Measurements from ENCODE around the gene TMEM132E. TPM values are rescaled to one million over a fixed set of nuclear protein-coding genes. Genes with fewer than 3 reads are reported as not detected.

The TMEM132E gene
- total RNA-seq, 1 experiment from 2014 or later = 0.42 TPM

DNA sequence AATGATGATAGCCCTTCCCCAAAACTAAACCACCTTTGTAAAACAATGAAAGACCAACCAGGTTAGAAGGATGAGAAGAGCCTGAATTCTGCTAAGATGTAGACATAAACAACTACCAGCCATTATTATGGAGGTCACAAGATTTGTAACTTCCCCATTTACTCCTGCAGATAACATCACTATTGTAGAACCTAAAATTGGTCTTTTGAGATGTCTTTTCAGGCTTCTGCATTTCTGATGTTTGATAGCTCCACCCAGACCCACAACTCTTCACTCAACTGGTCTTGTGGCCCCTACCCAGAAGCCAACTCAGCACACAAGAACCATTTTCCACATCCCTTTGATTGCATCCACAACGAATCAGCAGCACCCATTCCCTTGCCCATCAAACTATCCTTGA is 100.8 kb downstream of the TMEM132E start:
- H3K4me2 ChIP-seq (ENCODE audit: insufficient read depth, insufficient read length, low read length) = no peak overlapping the region
- H3K4ac ChIP-seq (ENCODE audit: low read depth, low read length) = no peak overlapping the region
- H4K91ac ChIP-seq (ENCODE audit: insufficient read length, low read depth, low read length) = no peak overlapping the region
- H4K5ac ChIP-seq (ENCODE audit: insufficient read length, low read depth, low read length) = no peak overlapping the region
- H4K8ac ChIP-seq (replicated peaks; ENCODE audit: insufficient read length, low read depth, low read length) = no peak overlapping the region
- no peak overlapping the region for H2BK120ac ChIP-seq (ENCODE audit: low read depth, low read length, poor library complexity, severe bottlenecking)
- no peaks in the 10 kb centered on the region for H3K27me3 ChIP-seq (ENCODE audit: insufficient read depth, low read length)
- Mint-ChIP-seq H3K4me1 (0 out of 4 replicates have a peak, but pooled peaks cover 2 to 3% of the 10 kb centered on the region in 2 experiments), H3K27me3 (ENCODE audit: low read depth) (peaks cover 31% of the 10 kb centered on the region), H3K36me3 (ENCODE audit: insufficient read depth in 1 of 3, low read depth in 3 of 3) (no peaks in the 10 kb centered on the region), H3K27ac (no peak overlapping the region), H3K9me3 (no peaks in the 10 kb centered on the region), H3K4me3 (no peak overlapping the region)
- H3K9ac ChIP-seq (ENCODE audit: extremely low read depth, insufficient read length, low read length) = no peak overlapping the region
- no peak for DNase-seq
- H3K9me3 ChIP-seq (ENCODE audit: control insufficient read depth, low read depth, low read length) = no peaks in the 10 kb centered on the region
- H3K79me1 ChIP-seq (ENCODE audit: insufficient read depth, low read depth, low read length, poor library complexity, severe bottlenecking) = no peaks in the 10 kb centered on the region
- no peak overlapping the region for H3K23ac ChIP-seq (ENCODE audit: insufficient read length, low read depth, low read length)
- H3K56ac ChIP-seq (ENCODE audit: insufficient read length, low read depth, low read length) = no peak overlapping the region
- H3K23me2 ChIP-seq (ENCODE audit: insufficient read length, low read depth, low read length, poor library complexity, severe bottlenecking) = no peaks in the 10 kb centered on the region
- H2AK5ac ChIP-seq (ENCODE audit: insufficient read length, low read length) = no peak overlapping the region
- H2BK12ac ChIP-seq (ENCODE audit: insufficient read length, low read depth, low read length) = no peak overlapping the region
- WGBS (ENCODE audit: extremely low coverage, insufficient read length, low lambda C conversion rate) = no CpG with 5 or more reads among the region's 1 CpG
- no peak overlapping the region for H2BK15ac ChIP-seq (ENCODE audit: low read depth, low read length)
- no peaks in the 10 kb centered on the region for H4K20me1 ChIP-seq (ENCODE audit: control insufficient read depth, insufficient read depth, insufficient read length)
- H3K27ac ChIP-seq (ENCODE audit: insufficient read length, low read depth, low read length) = no peak overlapping the region
- H3K4me1 ChIP-seq (ENCODE audit: insufficient read depth, low read length) = no peaks in the 10 kb centered on the region; the same call in 1 of the 2 replicates
- TF ChIP-seq, protein P1, sequence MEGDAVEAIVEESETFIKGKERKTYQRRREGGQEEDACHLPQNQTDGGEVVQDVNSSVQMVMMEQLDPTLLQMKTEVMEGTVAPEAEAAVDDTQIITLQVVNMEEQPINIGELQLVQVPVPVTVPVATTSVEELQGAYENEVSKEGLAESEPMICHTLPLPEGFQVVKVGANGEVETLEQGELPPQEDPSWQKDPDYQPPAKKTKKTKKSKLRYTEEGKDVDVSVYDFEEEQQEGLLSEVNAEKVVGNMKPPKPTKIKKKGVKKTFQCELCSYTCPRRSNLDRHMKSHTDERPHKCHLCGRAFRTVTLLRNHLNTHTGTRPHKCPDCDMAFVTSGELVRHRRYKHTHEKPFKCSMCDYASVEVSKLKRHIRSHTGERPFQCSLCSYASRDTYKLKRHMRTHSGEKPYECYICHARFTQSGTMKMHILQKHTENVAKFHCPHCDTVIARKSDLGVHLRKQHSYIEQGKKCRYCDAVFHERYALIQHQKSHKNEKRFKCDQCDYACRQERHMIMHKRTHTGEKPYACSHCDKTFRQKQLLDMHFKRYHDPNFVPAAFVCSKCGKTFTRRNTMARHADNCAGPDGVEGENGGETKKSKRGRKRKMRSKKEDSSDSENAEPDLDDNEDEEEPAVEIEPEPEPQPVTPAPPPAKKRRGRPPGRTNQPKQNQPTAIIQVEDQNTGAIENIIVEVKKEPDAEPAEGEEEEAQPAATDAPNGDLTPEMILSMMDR (conservative IDR thresholded peaks at IDR 0.05) = no peak
- H3K14ac ChIP-seq (ENCODE audit: insufficient read depth, low read length) = no peak overlapping the region
- no peak overlapping the region for H2BK5ac ChIP-seq (ENCODE audit: insufficient read length, low read length)
- H3T11ph ChIP-seq (ENCODE audit: low read length) = no peak overlapping the region
- no peak overlapping the region for H2AFZ ChIP-seq (ENCODE audit: low read length)
- no peak overlapping the region for H3K18ac ChIP-seq (ENCODE audit: insufficient read length, low read depth, low read length)
- H3K79me2 ChIP-seq (ENCODE audit: insufficient read depth, low read length) = no peaks in the 10 kb centered on the region
- H2BK20ac ChIP-seq (ENCODE audit: low read depth, low read length, poor library complexity, severe bottlenecking) = no peak overlapping the region
